ENCODE results near the gene ELMO1.

DNA sequence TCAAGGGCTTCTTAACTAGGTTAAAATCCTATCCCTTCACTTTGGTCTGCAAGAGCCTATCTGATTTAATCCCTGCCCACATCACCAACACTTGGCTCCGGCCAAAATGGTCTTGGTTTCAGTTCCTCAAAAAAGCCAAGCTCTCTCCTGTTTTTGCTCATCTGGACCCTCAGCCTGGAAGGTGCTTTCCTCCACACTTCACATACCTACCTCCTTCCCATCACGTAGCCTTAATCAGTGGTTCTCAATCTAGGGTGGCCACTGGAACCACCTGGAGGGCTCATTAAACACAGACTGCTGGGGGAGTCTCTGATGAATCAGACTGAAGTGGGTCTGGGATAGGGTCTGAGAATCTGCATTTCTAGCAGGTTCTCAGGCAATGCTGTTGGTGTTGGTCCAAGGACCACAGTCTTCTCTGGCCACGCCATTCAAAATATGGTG lies 497.4 kb downstream of the ELMO1 start:
- no peak for TF ChIP-seq EZH2 (IDR thresholded peaks at IDR 0.05; ENCODE audit: borderline replicate concordance)
- TF ChIP-seq, protein P1, sequence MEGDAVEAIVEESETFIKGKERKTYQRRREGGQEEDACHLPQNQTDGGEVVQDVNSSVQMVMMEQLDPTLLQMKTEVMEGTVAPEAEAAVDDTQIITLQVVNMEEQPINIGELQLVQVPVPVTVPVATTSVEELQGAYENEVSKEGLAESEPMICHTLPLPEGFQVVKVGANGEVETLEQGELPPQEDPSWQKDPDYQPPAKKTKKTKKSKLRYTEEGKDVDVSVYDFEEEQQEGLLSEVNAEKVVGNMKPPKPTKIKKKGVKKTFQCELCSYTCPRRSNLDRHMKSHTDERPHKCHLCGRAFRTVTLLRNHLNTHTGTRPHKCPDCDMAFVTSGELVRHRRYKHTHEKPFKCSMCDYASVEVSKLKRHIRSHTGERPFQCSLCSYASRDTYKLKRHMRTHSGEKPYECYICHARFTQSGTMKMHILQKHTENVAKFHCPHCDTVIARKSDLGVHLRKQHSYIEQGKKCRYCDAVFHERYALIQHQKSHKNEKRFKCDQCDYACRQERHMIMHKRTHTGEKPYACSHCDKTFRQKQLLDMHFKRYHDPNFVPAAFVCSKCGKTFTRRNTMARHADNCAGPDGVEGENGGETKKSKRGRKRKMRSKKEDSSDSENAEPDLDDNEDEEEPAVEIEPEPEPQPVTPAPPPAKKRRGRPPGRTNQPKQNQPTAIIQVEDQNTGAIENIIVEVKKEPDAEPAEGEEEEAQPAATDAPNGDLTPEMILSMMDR (IDR thresholded peaks at IDR 0.05; ENCODE audit: poor library complexity) = no peak

Measured in hepatocyte (in vitro differentiated cells).